ENCODE data around the gene PNRC2. TPM values are rescaled to one million over a fixed set of nuclear protein-coding genes. Genes with fewer than 3 reads are reported as not detected.

Gene PNRC2
- total and polyA plus RNA-seq, 2 of the 13 experiments (the other 11 are each of a cell fraction or from before 2014, with no cell fraction given), result 74.9 to 97.5 TPM

DNA sequence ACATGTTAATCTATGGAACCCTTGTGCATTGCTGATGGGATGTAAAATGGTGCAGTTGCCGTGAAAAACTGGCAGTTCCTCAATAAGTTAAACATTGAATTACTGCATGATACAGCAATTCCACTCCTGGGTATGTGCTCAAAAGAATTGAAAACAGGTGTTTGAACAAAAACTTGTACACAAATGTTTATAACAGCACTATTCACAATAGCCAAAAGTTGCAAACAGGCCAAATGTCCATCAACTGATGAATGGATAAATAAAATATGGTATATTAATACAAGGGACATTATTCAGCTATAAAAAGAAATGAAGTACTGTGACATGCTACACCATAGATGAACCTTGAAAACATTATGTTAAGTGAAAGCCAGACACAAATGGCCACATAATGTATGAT is 38.2 kb downstream of the PNRC2 start:
- no peak for DNase-seq (ENCODE audit: low spot score)
- Histone ChIP-seq H3K4me1 (ENCODE audit: insufficient read depth, low read length) (peaks cover 58% of the 10 kb centered on the region), H3K4me2 (ENCODE audit: low read depth, low read length) (no peak overlapping the region), H4K20me1 (ENCODE audit: insufficient read depth, low read length) (no peaks in the 10 kb centered on the region), H3K36me3 (replicated peaks in 1 of 2; ENCODE audit: control insufficient read depth in 1 of 2, insufficient read depth in 2 of 2, low read length in 2 of 2) (no peaks in the 10 kb centered on the region), H3K9me3 (ENCODE audit: low read length) (no peaks in the 10 kb centered on the region), H3K79me2 (ENCODE audit: insufficient read depth, low read length) (no peaks in the 10 kb centered on the region), H3K27me3 (ENCODE audit: control insufficient read depth in 1 of 2, insufficient read depth in 2 of 2, low read length in 2 of 2) (no peaks in the 10 kb centered on the region), H3K9ac (ENCODE audit: insufficient read depth, low read depth, low read length) (no peak overlapping the region), H3K4me3 (replicated peaks in 1 of 3; ENCODE audit: insufficient read depth in 1 of 3, low read depth in 2 of 3, low read length in 3 of 3) (no peak overlapping the region), H2AFZ (ENCODE audit: low read length) (no peak overlapping the region), H3K27ac (ENCODE audit: extremely low read length, insufficient read depth, low read length) (no peak overlapping the region)
- in situ Hi-C loops (cut with HindIII; ENCODE audit: extremely low pct_ligation_motif_present, low pct_unique_long_range_greater_than_20kb), result no loop called here
- CTCF ChIA-PET (ENCODE audit: low intra/inter-chr PET ratio, low total read pairs), result no interaction called here
- WGBS (ENCODE audit: low lambda C conversion rate), result 85% methylated on average over 1 of the region's 1 CpG
- no peak for ATAC-seq
- POLR2A ChIA-PET, result no interaction called here
- no peak for TF ChIP-seq ZBTB38 (CRISPR knock-in tag; IDR thresholded peaks at IDR 0.05)
- TF ChIP-seq MAF1 (CRISPR knock-in tag; IDR thresholded peaks at IDR 0.05; ENCODE audit: borderline replicate concordance), result no peak
- no peak for TF ChIP-seq ZNF563 (CRISPR knock-in tag; IDR thresholded peaks at IDR 0.05)
- TF ChIP-seq, protein P1, sequence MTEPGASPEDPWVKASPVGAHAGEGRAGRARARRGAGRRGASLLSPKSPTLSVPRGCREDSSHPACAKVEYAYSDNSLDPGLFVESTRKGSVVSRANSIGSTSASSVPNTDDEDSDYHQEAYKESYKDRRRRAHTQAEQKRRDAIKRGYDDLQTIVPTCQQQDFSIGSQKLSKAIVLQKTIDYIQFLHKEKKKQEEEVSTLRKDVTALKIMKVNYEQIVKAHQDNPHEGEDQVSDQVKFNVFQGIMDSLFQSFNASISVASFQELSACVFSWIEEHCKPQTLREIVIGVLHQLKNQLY (CRISPR knock-in tag; IDR thresholded peaks at IDR 0.05), result no peak
- TF ChIP-seq ZNF430 (CRISPR knock-in tag; IDR thresholded peaks at IDR 0.05), result no peak
- TF ChIP-seq ZNF432 (CRISPR knock-in tag; IDR thresholded peaks at IDR 0.05; ENCODE audit: borderline replicate concordance), result no peak
- TF ChIP-seq, protein P2, sequence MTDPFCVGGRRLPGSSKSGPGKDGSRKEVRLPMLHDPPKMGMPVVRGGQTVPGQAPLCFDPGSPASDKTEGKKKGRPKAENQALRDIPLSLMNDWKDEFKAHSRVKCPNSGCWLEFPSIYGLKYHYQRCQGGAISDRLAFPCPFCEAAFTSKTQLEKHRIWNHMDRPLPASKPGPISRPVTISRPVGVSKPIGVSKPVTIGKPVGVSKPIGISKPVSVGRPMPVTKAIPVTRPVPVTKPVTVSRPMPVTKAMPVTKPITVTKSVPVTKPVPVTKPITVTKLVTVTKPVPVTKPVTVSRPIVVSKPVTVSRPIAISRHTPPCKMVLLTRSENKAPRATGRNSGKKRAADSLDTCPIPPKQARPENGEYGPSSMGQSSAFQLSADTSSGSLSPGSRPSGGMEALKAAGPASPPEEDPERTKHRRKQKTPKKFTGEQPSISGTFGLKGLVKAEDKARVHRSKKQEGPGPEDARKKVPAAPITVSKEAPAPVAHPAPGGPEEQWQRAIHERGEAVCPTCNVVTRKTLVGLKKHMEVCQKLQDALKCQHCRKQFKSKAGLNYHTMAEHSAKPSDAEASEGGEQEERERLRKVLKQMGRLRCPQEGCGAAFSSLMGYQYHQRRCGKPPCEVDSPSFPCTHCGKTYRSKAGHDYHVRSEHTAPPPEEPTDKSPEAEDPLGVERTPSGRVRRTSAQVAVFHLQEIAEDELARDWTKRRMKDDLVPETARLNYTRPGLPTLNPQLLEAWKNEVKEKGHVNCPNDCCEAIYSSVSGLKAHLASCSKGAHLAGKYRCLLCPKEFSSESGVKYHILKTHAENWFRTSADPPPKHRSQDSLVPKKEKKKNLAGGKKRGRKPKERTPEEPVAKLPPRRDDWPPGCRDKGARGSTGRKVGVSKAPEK (CRISPR knock-in tag; IDR thresholded peaks at IDR 0.05; ENCODE audit: borderline replicate concordance), result no peak
- TF ChIP-seq ZNF329 (CRISPR knock-in tag; IDR thresholded peaks at IDR 0.05; ENCODE audit: low read depth), result no peak
- no peak for TF ChIP-seq BRCA1 (CRISPR knock-in tag; IDR thresholded peaks at IDR 0.05)
- TF ChIP-seq HOXA5 (CRISPR knock-in tag; IDR thresholded peaks at IDR 0.05), result no peak
- TF ChIP-seq SRY (CRISPR knock-in tag; IDR thresholded peaks at IDR 0.05), result no peak
- TF ChIP-seq FIP1L1 (IDR thresholded peaks at IDR 0.05; ENCODE audit: borderline replicate concordance, insufficient read depth, low read depth, low read length), result no peak
- TF ChIP-seq EED (CRISPR knock-in tag; IDR thresholded peaks at IDR 0.05), result no peak
- no peak for TF ChIP-seq ZNF121 (CRISPR knock-in tag; IDR thresholded peaks at IDR 0.05)
- TF ChIP-seq FOXJ3 (CRISPR knock-in tag; IDR thresholded peaks at IDR 0.05; ENCODE audit: borderline replicate concordance), result no peak
- no peak for TF ChIP-seq ZFYVE20 (CRISPR knock-in tag; IDR thresholded peaks at IDR 0.05; ENCODE audit: borderline replicate concordance, low read depth)
- TF ChIP-seq, protein P3, sequence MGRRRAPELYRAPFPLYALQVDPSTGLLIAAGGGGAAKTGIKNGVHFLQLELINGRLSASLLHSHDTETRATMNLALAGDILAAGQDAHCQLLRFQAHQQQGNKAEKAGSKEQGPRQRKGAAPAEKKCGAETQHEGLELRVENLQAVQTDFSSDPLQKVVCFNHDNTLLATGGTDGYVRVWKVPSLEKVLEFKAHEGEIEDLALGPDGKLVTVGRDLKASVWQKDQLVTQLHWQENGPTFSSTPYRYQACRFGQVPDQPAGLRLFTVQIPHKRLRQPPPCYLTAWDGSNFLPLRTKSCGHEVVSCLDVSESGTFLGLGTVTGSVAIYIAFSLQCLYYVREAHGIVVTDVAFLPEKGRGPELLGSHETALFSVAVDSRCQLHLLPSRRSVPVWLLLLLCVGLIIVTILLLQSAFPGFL (CRISPR knock-in tag; IDR thresholded peaks at IDR 0.05), result no peak
- no TSS peak for BruUV-seq (replicated peaks)
- intact Hi-C loops (cut with micrococcal nuclease; ENCODE audit: unreplicated experiment), result no loop called here
- FAIRE-seq, result no peak
